Tibial artery (tissue), 4 donors: ENCODE data around the gene TTC39B.

Experiments
- DNase-seq, 2 donors: peaks; one replicate each; pipeline ENCODE4 v3.0.0-alpha.2; 2019
- H3K27ac ChIP-seq, 2 donors: fragments of 200-600 bp; sonication (generic) in 1 of 2; 1 replicate in 1 of 2; 2 replicates in 1 of 2; pipeline ENCODE4 v1.5.1; 2018 to 2019; ENCODE audit warnings: mild to moderate bottlenecking in 1 of 2
- H3K27me3 ChIP-seq, 2 donors: fragments of 200-600 bp; sonication (generic) in 1 of 2; one replicate each; pipeline versions ENCODE4 v1.5.1 to v1.6.0; 2016 to 2019
- H3K36me3 ChIP-seq, 3 donors: fragments of 200-600 bp; sonication (generic) in 2 of 3; one replicate each; pipeline ENCODE4 v1.5.1; 2016 to 2019; ENCODE audit warnings: mild to moderate bottlenecking in 2 of 3
- H3K4me1 ChIP-seq, 4 donors: fragments of 200-600 bp; sonication (generic) in 2 of 4; 1 replicate in 3 of 4; 2 replicates in 1 of 4; pipeline ENCODE4 v1.5.1; 2016 to 2019
- H3K4me3 ChIP-seq, 2 donors: fragments of 200-600 bp; sonication (generic) in 1 of 2; 1 replicate in 1 of 2; 2 replicates in 1 of 2; pipeline ENCODE4 v1.5.1; 2018 to 2019; ENCODE audit warnings: mild to moderate bottlenecking in 2 of 2
- H3K9me3 ChIP-seq, 3 donors: fragments of 200-600 bp; sonication (generic) in 1 of 3; one replicate each; pipeline ENCODE4 v1.5.1; 2016 to 2019
- intact Hi-C: fragments of 100-400 bp; cut with DNase I; formaldehyde crosslinking; loops from one replicate; pipeline ENCODE4 v1.15.0; 2023; ENCODE audit warnings: low total_unique reads
- TF ChIP-seq, protein P1 (sequence below), 2 experiments: fragments of 200-600 bp in 1 of 2; fragments of 450-650 bp in 1 of 2; IDR thresholded peaks; one replicate each; pipeline ENCODE4 v1.5.1; 2017 to 2019; ENCODE audit warnings: antibody characterized with exemption in 2 of 2, mild to moderate bottlenecking in 1 of 2, moderate library complexity in 1 of 2

Gene TTC39B

DNA sequence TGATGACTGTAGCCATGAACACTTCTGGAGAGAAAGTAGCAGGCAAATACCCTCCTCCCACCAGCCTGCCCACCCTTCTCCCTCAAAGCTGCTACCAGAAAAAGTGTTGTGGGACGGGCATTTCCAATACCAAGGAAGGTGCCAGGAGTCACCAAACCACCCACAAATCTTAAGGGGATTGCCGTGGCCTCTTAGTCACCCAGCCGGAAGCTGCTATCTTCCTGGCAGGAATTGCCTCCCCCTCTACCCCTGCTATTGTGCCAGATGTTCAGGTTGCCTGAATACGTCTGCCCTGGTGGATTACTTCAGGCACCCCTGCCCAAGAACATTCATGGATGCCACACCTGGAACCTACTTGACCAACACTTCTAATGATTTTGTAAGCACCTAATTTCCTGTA, 156.1 kb downstream of the TTC39B start:
- no peak for DNase-seq
- intact Hi-C loops: no loop called here
- peaks cover 0 to 80% (median 50%) of the 10 kb centered on the region in 4 donors for H3K4me1 ChIP-seq

DNA sequence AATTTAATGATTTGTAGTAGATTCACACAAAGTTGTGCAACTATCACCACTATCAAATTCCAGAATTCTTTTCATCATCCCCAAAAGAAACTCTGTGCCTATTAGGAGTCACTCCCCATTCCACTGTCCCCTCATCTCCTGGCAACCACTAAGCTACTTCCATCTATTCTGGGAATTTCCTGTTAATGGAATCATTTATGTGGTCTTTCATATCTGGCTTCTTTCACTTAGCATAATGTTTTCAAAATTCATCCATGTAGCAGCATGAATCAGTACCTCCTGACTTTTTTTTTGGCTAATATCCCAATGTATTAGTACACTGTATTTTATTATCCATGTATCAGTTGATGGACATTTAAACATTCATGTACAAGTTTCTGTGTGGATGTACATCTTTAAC, 157.6 kb downstream of the TTC39B start:
- intact Hi-C loops: no loop called here
- TF ChIP-seq, protein P1, sequence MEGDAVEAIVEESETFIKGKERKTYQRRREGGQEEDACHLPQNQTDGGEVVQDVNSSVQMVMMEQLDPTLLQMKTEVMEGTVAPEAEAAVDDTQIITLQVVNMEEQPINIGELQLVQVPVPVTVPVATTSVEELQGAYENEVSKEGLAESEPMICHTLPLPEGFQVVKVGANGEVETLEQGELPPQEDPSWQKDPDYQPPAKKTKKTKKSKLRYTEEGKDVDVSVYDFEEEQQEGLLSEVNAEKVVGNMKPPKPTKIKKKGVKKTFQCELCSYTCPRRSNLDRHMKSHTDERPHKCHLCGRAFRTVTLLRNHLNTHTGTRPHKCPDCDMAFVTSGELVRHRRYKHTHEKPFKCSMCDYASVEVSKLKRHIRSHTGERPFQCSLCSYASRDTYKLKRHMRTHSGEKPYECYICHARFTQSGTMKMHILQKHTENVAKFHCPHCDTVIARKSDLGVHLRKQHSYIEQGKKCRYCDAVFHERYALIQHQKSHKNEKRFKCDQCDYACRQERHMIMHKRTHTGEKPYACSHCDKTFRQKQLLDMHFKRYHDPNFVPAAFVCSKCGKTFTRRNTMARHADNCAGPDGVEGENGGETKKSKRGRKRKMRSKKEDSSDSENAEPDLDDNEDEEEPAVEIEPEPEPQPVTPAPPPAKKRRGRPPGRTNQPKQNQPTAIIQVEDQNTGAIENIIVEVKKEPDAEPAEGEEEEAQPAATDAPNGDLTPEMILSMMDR (IDR thresholded peaks at IDR 0.05): no peak

More for the DNA sequence above, 156.1 kb downstream of the TTC39B start:
- H3K4me3 ChIP-seq: no peak overlapping the region
- TF ChIP-seq, protein P1 (IDR thresholded peaks at IDR 0.05): no peak
- H3K27me3 ChIP-seq: no peaks in the 10 kb centered on the region
- no peaks in the 10 kb centered on the region for H3K36me3 ChIP-seq
- no peak overlapping the region for H3K27ac ChIP-seq
- H3K9me3 ChIP-seq: no peaks in the 10 kb centered on the region

GRCh38 chr9:15146268-15146700, 160.7 kb downstream of the TTC39B start:
- H3K36me3 ChIP-seq: no peaks in the 10 kb centered on the region
- TF ChIP-seq, protein P1 (IDR thresholded peaks at IDR 0.05): no peak
- no peaks in the 10 kb centered on the region for H3K9me3 ChIP-seq
- no peak for DNase-seq
- H3K27ac ChIP-seq: no peak overlapping the region
- peaks cover 0 to 36% (median 15%) of the 10 kb centered on the region in 4 donors for H3K4me1 ChIP-seq
- H3K27me3 ChIP-seq: no peaks in the 10 kb centered on the region
- intact Hi-C loops: no loop called here
- H3K4me3 ChIP-seq: no peak overlapping the region

More for the DNA sequence above, 157.6 kb downstream of the TTC39B start:
- H3K36me3 ChIP-seq: no peaks in the 10 kb centered on the region
- H3K9me3 ChIP-seq: no peaks in the 10 kb centered on the region
- H3K4me1 ChIP-seq: peaks cover 0 to 65% (median 39%) of the 10 kb centered on the region in 4 donors
- H3K27ac ChIP-seq: peak overlapping the region in 1 of 2 donors; percentile 3
- no peak for DNase-seq
- H3K27me3 ChIP-seq: no peaks in the 10 kb centered on the region
- no peak overlapping the region for H3K4me3 ChIP-seq

GRCh38 chr9:15144622-15145061, 162.4 kb downstream of the TTC39B start:
- intact Hi-C loops: no loop called here
- H3K36me3 ChIP-seq: no peaks in the 10 kb centered on the region
- no peaks in the 10 kb centered on the region for H3K9me3 ChIP-seq
- TF ChIP-seq, protein P1 (IDR thresholded peaks at IDR 0.05): no peak
- H3K4me1 ChIP-seq: peaks cover 0 to 25% (median 5%) of the 10 kb centered on the region in 4 donors
- H3K27ac ChIP-seq: no peak overlapping the region
- no peaks in the 10 kb centered on the region for H3K27me3 ChIP-seq
- DNase-seq: no peak
- H3K4me3 ChIP-seq: no peak overlapping the region

DNA sequence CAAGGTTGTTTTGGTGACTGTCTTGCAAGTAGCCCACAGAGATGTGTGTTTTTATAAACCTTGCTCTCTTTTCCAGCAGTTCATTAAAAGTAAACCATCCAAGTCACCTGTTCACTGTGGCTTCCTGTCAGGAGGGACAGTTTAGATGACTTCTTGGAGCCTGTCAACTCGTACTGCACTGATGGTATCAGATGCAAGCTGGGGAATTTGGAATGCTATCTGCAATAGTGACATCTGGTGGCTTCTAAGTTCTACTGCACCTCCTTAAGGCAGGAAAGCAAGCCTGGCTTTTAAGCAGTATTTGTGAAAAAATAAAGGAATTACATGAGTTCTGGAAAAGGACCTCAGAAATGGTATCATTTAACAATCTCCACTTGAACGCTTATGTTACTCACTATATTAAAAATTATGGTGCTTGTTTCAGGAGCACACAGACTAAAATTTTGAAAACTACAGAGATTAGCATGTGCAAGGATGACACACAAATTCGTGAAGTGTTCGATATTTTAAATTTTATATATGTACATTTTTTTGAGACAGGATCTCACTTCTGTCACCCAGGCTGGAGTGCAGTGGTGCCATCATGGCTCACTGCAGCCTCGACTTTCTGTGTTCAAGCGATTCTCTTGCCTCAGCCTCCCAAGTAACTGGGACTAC, 164.0 kb downstream of the TTC39B start:
- Histone ChIP-seq H3K27me3 (no peaks in the 10 kb centered on the region), H3K36me3 (no peaks in the 10 kb centered on the region), H3K4me1 (peaks cover 0 to 14% (median 0%) of the 10 kb centered on the region in 4 donors), H3K27ac (no peak overlapping the region), H3K9me3 (no peaks in the 10 kb centered on the region), H3K4me3 (no peak overlapping the region)
- DNase-seq: no peak
- intact Hi-C loops: no loop called here
- TF ChIP-seq, protein P1 (IDR thresholded peaks at IDR 0.05): peak; percentile 61 to 84
